Measurements from ENCODE around the gene SEMA3E.

DNA sequence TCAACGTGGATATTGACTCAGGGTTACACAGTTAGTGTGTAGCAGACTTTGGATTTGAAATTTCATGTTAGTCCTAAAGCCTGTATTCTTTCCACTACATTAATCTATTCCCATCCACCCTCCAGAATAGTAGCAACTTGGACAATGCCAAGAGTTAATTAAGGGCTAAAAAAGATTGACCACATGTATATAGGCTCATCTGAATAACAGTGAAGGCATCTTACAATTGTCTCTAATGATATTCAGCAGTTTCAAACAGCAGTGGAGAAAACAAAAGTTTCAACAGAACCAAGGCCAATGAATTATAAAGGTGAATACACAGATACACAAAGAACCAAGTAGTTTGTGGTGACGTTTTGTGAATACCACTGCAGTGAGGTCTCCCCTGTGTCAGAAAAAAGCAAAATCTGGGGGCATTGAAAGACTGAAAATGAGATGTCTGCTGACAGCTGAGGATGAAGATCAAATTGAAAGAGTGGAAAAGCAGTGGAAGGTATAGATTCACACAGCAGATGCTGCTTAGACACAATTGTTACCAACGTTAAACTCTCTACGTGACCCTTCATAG lies 202.8 kb downstream of the SEMA3E start:
- TF ChIP-seq, protein P1, sequence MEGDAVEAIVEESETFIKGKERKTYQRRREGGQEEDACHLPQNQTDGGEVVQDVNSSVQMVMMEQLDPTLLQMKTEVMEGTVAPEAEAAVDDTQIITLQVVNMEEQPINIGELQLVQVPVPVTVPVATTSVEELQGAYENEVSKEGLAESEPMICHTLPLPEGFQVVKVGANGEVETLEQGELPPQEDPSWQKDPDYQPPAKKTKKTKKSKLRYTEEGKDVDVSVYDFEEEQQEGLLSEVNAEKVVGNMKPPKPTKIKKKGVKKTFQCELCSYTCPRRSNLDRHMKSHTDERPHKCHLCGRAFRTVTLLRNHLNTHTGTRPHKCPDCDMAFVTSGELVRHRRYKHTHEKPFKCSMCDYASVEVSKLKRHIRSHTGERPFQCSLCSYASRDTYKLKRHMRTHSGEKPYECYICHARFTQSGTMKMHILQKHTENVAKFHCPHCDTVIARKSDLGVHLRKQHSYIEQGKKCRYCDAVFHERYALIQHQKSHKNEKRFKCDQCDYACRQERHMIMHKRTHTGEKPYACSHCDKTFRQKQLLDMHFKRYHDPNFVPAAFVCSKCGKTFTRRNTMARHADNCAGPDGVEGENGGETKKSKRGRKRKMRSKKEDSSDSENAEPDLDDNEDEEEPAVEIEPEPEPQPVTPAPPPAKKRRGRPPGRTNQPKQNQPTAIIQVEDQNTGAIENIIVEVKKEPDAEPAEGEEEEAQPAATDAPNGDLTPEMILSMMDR (IDR thresholded peaks at IDR 0.05; ENCODE audit: low read length) = no peak
- no peak for TF ChIP-seq EZH2 (IDR thresholded peaks at IDR 0.05; ENCODE audit: borderline replicate concordance, low read length)

Measured in OCI-LY1 (cell line).